Skeletal muscle tissue (tissue), 4 donors: ENCODE data around the gene LYZL2. TPM values are rescaled to one million over a fixed set of nuclear protein-coding genes. Genes with fewer than 3 reads are reported as not detected.
"Not testable (repeated sequence)": the region's sequence is repeated elsewhere in the genome, so short reads cannot be mapped to it uniquely, and the experiment has no call there.

Source experiments
- H3K27ac ChIP-seq: one replicate; pipeline ENCODE4 v1.7.0; 2013; ENCODE audit warnings: mild to moderate bottlenecking, low read depth, low read length, inconsistent platforms
- H3K27me3 ChIP-seq, 3 donors: one replicate each; pipeline ENCODE4 v1.7.0; 2013; ENCODE audit warnings: low read length in 3 of 3; ENCODE audit not compliant: control insufficient read depth in 3 of 3, insufficient read depth in 3 of 3
- H3K36me3 ChIP-seq, 3 donors: one replicate each; pipeline ENCODE4 v1.7.0; 2013; ENCODE audit warnings: low read length in 3 of 3; ENCODE audit not compliant: control insufficient read depth in 3 of 3, insufficient read depth in 3 of 3
- H3K4me1 ChIP-seq, 3 donors: one replicate each; pipeline ENCODE4 v1.7.0; 2013; ENCODE audit warnings: low read length in 3 of 3, mild to moderate bottlenecking in 3 of 3; ENCODE audit not compliant: control insufficient read depth in 3 of 3, insufficient read depth in 3 of 3
- H3K4me3 ChIP-seq, 3 donors: one replicate each; pipeline ENCODE4 v1.7.0; 2013; ENCODE audit warnings: low read length in 3 of 3
- H3K9ac ChIP-seq, 3 donors: one replicate each; pipeline ENCODE4 v1.7.0; 2013; ENCODE audit warnings: low read length in 3 of 3, mild to moderate bottlenecking in 3 of 3, moderate library complexity in 2 of 3, low read depth in 1 of 3
- H3K9me3 ChIP-seq, 3 donors: one replicate each; pipeline ENCODE4 v1.7.0; 2013; ENCODE audit warnings: low read length in 3 of 3; ENCODE audit not compliant: control insufficient read depth in 3 of 3
- total RNA-seq: library from RNA; depleted of rRNA; stranded (reverse); fragments of >200 nt; gene quantifications from one replicate; pipeline ENCODE4 v1.2.3, GENCODE V29; 2014
- donor health status: Osteomylitis.

Gene LYZL2
- total RNA-seq, 1 donor from 2014 or later: not detected

GRCh38 chr10:30611041-30611440, 18.5 kb downstream of the LYZL2 start:
- H3K9ac ChIP-seq, H3K9me3 ChIP-seq, H3K27me3 ChIP-seq, H3K36me3 ChIP-seq, H3K4me1 ChIP-seq, H3K4me3 ChIP-seq, H3K27ac ChIP-seq: not testable (repeated sequence)

GRCh38 chr10:30607814-30608213, 21.7 kb downstream of the LYZL2 start:
- H3K4me3 ChIP-seq: no peak overlapping the region
- no peaks in the 10 kb centered on the region for H3K36me3 ChIP-seq
- H3K9me3 ChIP-seq: no peaks in the 10 kb centered on the region
- no peaks in the 10 kb centered on the region for H3K4me1 ChIP-seq
- no peak overlapping the region for H3K27ac ChIP-seq
- peaks cover 0 to 5% (median 4%) of the 10 kb centered on the region in 3 donors for H3K27me3 ChIP-seq
- no peak overlapping the region for H3K9ac ChIP-seq

GRCh38 chr10:30606313-30606712, 23.2 kb downstream of the LYZL2 start:
- Histone ChIP-seq H3K9ac (no peak overlapping the region), H3K4me1 (no peaks in the 10 kb centered on the region), H3K27me3 (peaks cover 0 to 5% (median 4%) of the 10 kb centered on the region in 3 donors), H3K4me3 (no peak overlapping the region), H3K27ac (no peak overlapping the region), H3K9me3 (no peaks in the 10 kb centered on the region), H3K36me3 (no peaks in the 10 kb centered on the region)

GRCh38 chr10:30605341-30606121, 24.0 kb downstream of the LYZL2 start:
- H3K4me3 ChIP-seq: not testable (repeated sequence)

GRCh38 chr10:30603589-30603988, 26.0 kb downstream of the LYZL2 start:
- H3K9me3 ChIP-seq: no peaks in the 10 kb centered on the region
- no peak overlapping the region for H3K4me3 ChIP-seq
- H3K36me3 ChIP-seq: no peaks in the 10 kb centered on the region
- no peak overlapping the region for H3K9ac ChIP-seq
- no peak overlapping the region for H3K27ac ChIP-seq
- H3K4me1 ChIP-seq: no peaks in the 10 kb centered on the region
- H3K27me3 ChIP-seq: peaks cover 0 to 5% (median 0%) of the 10 kb centered on the region in 3 donors

More at GRCh38 chr10:30605341-30606121, 24.0 kb downstream of the LYZL2 start:
- not testable (repeated sequence) for H3K9me3 ChIP-seq, H3K4me1 ChIP-seq, H3K36me3 ChIP-seq, H3K27ac ChIP-seq, H3K27me3 ChIP-seq, H3K9ac ChIP-seq

- H3K9ac ChIP-seq: no peak overlapping the region
- H3K27me3 ChIP-seq: peaks cover 0 to 4% (median 0%) of the 10 kb centered on the region in 3 donors
- no peak overlapping the region for H3K27ac ChIP-seq
- H3K36me3 ChIP-seq: no peaks in the 10 kb centered on the region
- H3K9me3 ChIP-seq: no peaks in the 10 kb centered on the region
- no peaks in the 10 kb centered on the region for H3K4me1 ChIP-seq
- no peak overlapping the region for H3K4me3 ChIP-seq
Observed at GRCh38 chr10:30602747-30603146, 26.8 kb downstream of the LYZL2 start.

GRCh38 chr10:30600005-30600404, 29.5 kb downstream of the LYZL2 start:
- H3K36me3 ChIP-seq: no peaks in the 10 kb centered on the region
- no peaks in the 10 kb centered on the region for H3K27me3 ChIP-seq
- H3K9ac ChIP-seq: no peak overlapping the region
- no peak overlapping the region for H3K27ac ChIP-seq
- H3K4me3 ChIP-seq: no peak overlapping the region
- H3K4me1 ChIP-seq: no peaks in the 10 kb centered on the region
- H3K9me3 ChIP-seq: no peaks in the 10 kb centered on the region

- no peak overlapping the region for H3K27ac ChIP-seq
- no peak overlapping the region for H3K9ac ChIP-seq
- no peaks in the 10 kb centered on the region for H3K36me3 ChIP-seq
- no peaks in the 10 kb centered on the region for H3K4me1 ChIP-seq
- no peak overlapping the region for H3K4me3 ChIP-seq
- H3K9me3 ChIP-seq: no peaks in the 10 kb centered on the region
- H3K27me3 ChIP-seq: no peaks in the 10 kb centered on the region
Observed at GRCh38 chr10:30598105-30598776, 31.3 kb downstream of the LYZL2 start.

GRCh38 chr10:30597433-30597824, 32.1 kb downstream of the LYZL2 start:
- not testable (repeated sequence) for H3K4me3 ChIP-seq, H3K9ac ChIP-seq, H3K27me3 ChIP-seq, H3K36me3 ChIP-seq, H3K9me3 ChIP-seq, H3K4me1 ChIP-seq, H3K27ac ChIP-seq
